Measurements from ENCODE around the gene KIF3B. TPM values are rescaled to one million over a fixed set of nuclear protein-coding genes. Genes with fewer than 3 reads are reported as not detected.
A peak's percentile ranks its signal among the peaks of the same experiment; 100 is the strongest.

Gene KIF3B
- total and polyA plus RNA-seq, 2 of the 13 experiments (the other 11 are each of a cell fraction or from before 2014, with no cell fraction given), result 23.6 to 28.8 TPM

- TF ChIP-seq MATR3 (CRISPR knock-in tag; IDR thresholded peaks at IDR 0.05) (no peak), ZXDC (CRISPR knock-in tag; IDR thresholded peaks at IDR 0.05) (no peak), PRPF4 (IDR thresholded peaks at IDR 0.05; ENCODE audit: low read depth, low read length, poor library complexity, severe bottlenecking) (no peak), NR2F6 (IDR thresholded peaks at IDR 0.05) (peak; percentile 83), NR2F6 (CRISPR knock-in tag; IDR thresholded peaks at IDR 0.05) (peak; percentile 93), ZNF652 (CRISPR knock-in tag; IDR thresholded peaks at IDR 0.05; ENCODE audit: borderline replicate concordance, low read depth) (peak; percentile 53; the same call in 1 of the 2 replicates), ZNF333 (CRISPR knock-in tag; IDR thresholded peaks at IDR 0.05; ENCODE audit: borderline replicate concordance) (no peak), HNF1A (IDR thresholded peaks at IDR 0.05; ENCODE audit: low read depth) (no peak), HNF1A (CRISPR knock-in tag; IDR thresholded peaks at IDR 0.05; ENCODE audit: borderline replicate concordance) (no peak), NONO (IDR thresholded peaks at IDR 0.05) (no peak), NONO (CRISPR knock-in tag; conservative IDR thresholded peaks at IDR 0.05) (peak; percentile 57; the same call in 1 of the 2 replicates), SMAD9 (CRISPR knock-in tag; IDR thresholded peaks at IDR 0.05) (no peak), SRSF9 (IDR thresholded peaks at IDR 0.05; ENCODE audit: borderline replicate concordance, insufficient read depth, low read depth, low read length, poor library complexity, severe bottlenecking) (no peak), HNF1B (CRISPR knock-in tag; IDR thresholded peaks at IDR 0.05) (0 out of 2 replicates have a peak, but pooled peaks have one; percentile 72), ARNTL (CRISPR knock-in tag; IDR thresholded peaks at IDR 0.05) (no peak), MIER2 (CRISPR knock-in tag; IDR thresholded peaks at IDR 0.05) (no peak), MBNL3 (CRISPR knock-in tag; conservative IDR thresholded peaks at IDR 0.05) (no peak), DMAP1 (CRISPR knock-in tag; IDR thresholded peaks at IDR 0.05) (0 out of 2 replicates have a peak, but pooled peaks have one; percentile 30), ZNF362 (CRISPR knock-in tag; IDR thresholded peaks at IDR 0.05; ENCODE audit: borderline replicate concordance) (no peak), TCF12 (IDR thresholded peaks at IDR 0.05) (no peak), TCF12 (CRISPR knock-in tag; IDR thresholded peaks at IDR 0.05) (no peak), ATF1 (CRISPR knock-in tag; IDR thresholded peaks at IDR 0.05) (no peak), SP140L (CRISPR knock-in tag; IDR thresholded peaks at IDR 0.05; ENCODE audit: borderline replicate concordance) (no peak), KLF12 (CRISPR knock-in tag; IDR thresholded peaks at IDR 0.05; ENCODE audit: borderline replicate concordance) (no peak)
These were observed 61.2 kb downstream of the KIF3B start (continued) for GRCh38 chr20:32338665-32339064.
